ENCODE data around the gene MEP1B.

- TF ChIP-seq POLR2AphosphoS5 (IDR thresholded peaks at IDR 0.05; ENCODE audit: borderline replicate concordance, low read depth, low read length) = no peak
- no peak for TF ChIP-seq EZH2 (IDR thresholded peaks at IDR 0.05)
- no peak for TF ChIP-seq FOXP2 (optimal IDR thresholded peaks at IDR 0.05; ENCODE audit: control extremely low read depth, extremely low read length, insufficient read depth)
These were observed 71.2 kb downstream of the MEP1B start for GRCh38 chr18:32261003-32261402.

Data from SK-N-MC (cell line).